K562 (cell line): ENCODE results near the gene CCDC71L. TPM values are rescaled to one million over a fixed set of nuclear protein-coding genes. Genes with fewer than 3 reads are reported as not detected.

Experiments used
- ARNT ChIP-seq, 2 experiments: fragments of 450-650 bp; IDR thresholded peaks; 2 replicates each; pipeline ENCODE4 v1.6.1; 2016; ENCODE audit warnings: mild to moderate bottlenecking in 1 of 2
- CBFA2T3 ChIP-seq: fragments of 450-650 bp; IDR thresholded peaks from 2 replicates; pipeline ENCODE4 v1.6.1; 2017
- CBFB ChIP-seq: sonication (generic); formaldehyde crosslinking; IDR thresholded peaks from 2 replicates; pipeline ENCODE4 v1.4.0; 2020; ENCODE audit warnings: mild to moderate bottlenecking, missing genetic modification reagents
- CHCHD3 ChIP-seq: fragments of 250-450 bp; sonication (Bioruptor Pico); IDR thresholded peaks from 2 replicates; pipeline ENCODE4 v2.1.2; 2022; ENCODE audit warnings: mild to moderate bottlenecking
- CREBBP ChIP-seq: IDR thresholded peaks from one replicate; pipeline ENCODE4 v1.6.1; 2012; ENCODE audit warnings: low read depth, mild to moderate bottlenecking, control low read depth, inconsistent platforms, low read length
- DNMT1 ChIP-seq: fragments of 450-650 bp; IDR thresholded peaks from 2 replicates; pipeline ENCODE4 v1.6.1; 2016; ENCODE audit warnings: antibody characterized with exemption, mild to moderate bottlenecking
- GABPB1 ChIP-seq: sonication (generic); formaldehyde crosslinking; IDR thresholded peaks from 2 replicates; pipeline ENCODE4 v1.8.0; 2022; ENCODE audit warnings: mild to moderate bottlenecking, missing genetic modification reagents
- HDAC3 ChIP-seq: fragments of 450-650 bp; IDR thresholded peaks from 2 replicates; pipeline ENCODE4 v1.6.1; 2018; ENCODE audit warnings: borderline replicate concordance, mild to moderate bottlenecking, moderate library complexity; ENCODE audit not compliant: partially characterized antibody
- KDM5B ChIP-seq: fragments of 200-600 bp; sonication (generic); IDR thresholded peaks from 2 replicates; pipeline ENCODE4 v1.6.1; 2012; ENCODE audit warnings: low read depth, mild to moderate bottlenecking, moderate library complexity, low read length, control low read depth, inconsistent platforms; ENCODE audit not compliant: insufficient replicate concordance
- MIER1 ChIP-seq: fragments of 450-650 bp; IDR thresholded peaks from 2 replicates; pipeline ENCODE4 v1.6.1; 2016; ENCODE audit warnings: antibody characterized with exemption, mild to moderate bottlenecking, low read depth
- STAT5A ChIP-seq: IDR thresholded peaks from 2 replicates; pipeline ENCODE4 v1.6.1; 2012; ENCODE audit warnings: low read length, inconsistent platforms, borderline replicate concordance
- TAF7 ChIP-seq: fragments of 450-650 bp; IDR thresholded peaks from 2 replicates; pipeline ENCODE4 v1.6.1; 2016; ENCODE audit warnings: missing genetic modification characterization, missing compliant biosample characterization
- TCFL5 ChIP-seq: fragments of 250-450 bp; sonication (Bioruptor Pico); conservative IDR thresholded peaks from 2 replicates; pipeline ENCODE4 v1.6.1; 2021; ENCODE audit warnings: mild to moderate bottlenecking, moderate library complexity, matching md5 sums
- TEAD1 ChIP-seq, 2 experiments: fragments of 450-650 bp in 1 of 2; sonication (generic) in 1 of 2; formaldehyde crosslinking; IDR thresholded peaks; 2 replicates each; pipeline versions ENCODE4 v1.4.0 to v1.8.0; 2020 to 2022; ENCODE audit warnings: mild to moderate bottlenecking in 2 of 2, missing genetic modification reagents in 1 of 2
- TEAD2 ChIP-seq: fragments of 450-650 bp; IDR thresholded peaks from 2 replicates; pipeline ENCODE4 v1.6.1; 2016; ENCODE audit warnings: missing genetic modification characterization, control low read depth, missing compliant biosample characterization
- TEAD4 ChIP-seq, 2 experiments: sonication (generic) in 1 of 2; formaldehyde crosslinking in 1 of 2; IDR thresholded peaks; 2 replicates each; pipeline versions ENCODE4 v1.6.1 to v1.8.0; 2012 to 2022; ENCODE audit warnings: borderline replicate concordance in 1 of 2, inconsistent platforms in 1 of 2, low read length in 1 of 2, mild to moderate bottlenecking in 1 of 2, missing genetic modification reagents in 1 of 2
- ZNF217 ChIP-seq: sonication (generic); formaldehyde crosslinking; IDR thresholded peaks from 2 replicates; pipeline ENCODE4 v1.8.0; 2022; ENCODE audit warnings: mild to moderate bottlenecking, missing genetic modification reagents
- ZNF232 ChIP-seq: sonication (generic); formaldehyde crosslinking; IDR thresholded peaks from 2 replicates; pipeline ENCODE4 v1.8.0; 2022; ENCODE audit warnings: mild to moderate bottlenecking, missing genetic modification reagents
- polyA plus RNA-seq, 8 experiments: library from polyadenylated mRNA; depleted of rRNA in 4 of 8; stranded (reverse) in 5 of 8; unstranded in 3 of 8; fragments of >200 nt; fragmentation: Nextera tagmentation in 2 of 8; fragmentation: Illumina TruSeq in 1 of 8; extraction: Ambion mirVana in 2 of 8; extraction: Trizol in 1 of 8; gene quantifications; 2 replicates each; pipeline versions ENCODE4 v1.2.1 to v1.2.3, GENCODE V29; 2011 to 2014; ENCODE audit warnings: inconsistent platforms in 1 of 8, missing spikeins in 1 of 8
- total RNA-seq, 7 experiments: library from RNA; depleted of rRNA in 6 of 7; stranded (reverse); fragments of >200 nt in 6 of 7; fragmentation: Illumina TruSeq in 2 of 7; extraction: Trizol in 2 of 7; gene quantifications; 2 replicates each; pipeline versions ENCODE4 v1.2.1 to v1.2.3, GENCODE V29; 2011 to 2021; ENCODE audit warnings: low replicate concordance in 1 of 7
- TF ChIP-seq, protein P1 (sequence below), 2 experiments: IDR thresholded peaks in 1 of 2; conservative IDR thresholded peaks in 1 of 2; 2 replicates each; pipeline ENCODE4 v1.6.1; 2016; ENCODE audit warnings: low read depth in 2 of 2, mild to moderate bottlenecking in 1 of 2, missing compliant biosample characterization in 1 of 2, missing genetic modification characterization in 1 of 2, moderate library complexity in 1 of 2
- TF ChIP-seq, protein P2 (sequence below): fragments of 250-450 bp; sonication (Bioruptor Pico); IDR thresholded peaks from 2 replicates; pipeline ENCODE4 v1.8.0; 2022; ENCODE audit warnings: moderate library complexity, mild to moderate bottlenecking, inconsistent platforms
- TF ChIP-seq, protein P3 (sequence below): fragments of 250-450 bp; sonication (Bioruptor Pico); IDR thresholded peaks from 2 replicates; pipeline ENCODE4 v1.4.0; 2020
- TF ChIP-seq, protein P4 (sequence below), 2 experiments: fragments of 150-350 bp in 1 of 2; IDR thresholded peaks; 2 replicates each; pipeline ENCODE4 v1.6.1; 2012 to 2016; ENCODE audit warnings: low read depth in 2 of 2, low read length in 2 of 2, mild to moderate bottlenecking in 1 of 2, moderate library complexity in 1 of 2

The CCDC71L gene
- total and polyA plus RNA-seq, 9 of the 15 experiments (the other 6 are each of a cell fraction or from before 2014, with no cell fraction given) = 5.7 to 108 (median 25.4) TPM

DNA sequence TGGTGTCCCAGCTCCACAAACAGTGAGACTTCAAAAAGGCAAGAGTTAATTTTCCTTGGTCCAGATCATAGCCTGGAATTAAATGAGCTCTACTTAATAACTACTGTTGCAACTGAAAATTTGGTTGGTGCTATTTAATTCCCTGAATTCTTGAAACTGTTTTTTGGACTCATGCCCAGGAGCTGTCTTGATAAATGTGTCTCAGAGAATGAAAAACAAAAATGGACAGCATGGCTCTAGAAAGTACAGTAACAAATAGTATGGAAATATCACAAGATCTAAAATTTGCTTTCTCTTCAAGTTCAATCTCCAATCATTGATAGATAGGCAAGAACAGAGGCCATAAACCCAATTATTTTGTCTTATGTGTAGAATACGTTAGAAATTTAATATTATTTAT is 42.5 kb downstream of the CCDC71L start (continued):
- TF ChIP-seq, protein P1, sequence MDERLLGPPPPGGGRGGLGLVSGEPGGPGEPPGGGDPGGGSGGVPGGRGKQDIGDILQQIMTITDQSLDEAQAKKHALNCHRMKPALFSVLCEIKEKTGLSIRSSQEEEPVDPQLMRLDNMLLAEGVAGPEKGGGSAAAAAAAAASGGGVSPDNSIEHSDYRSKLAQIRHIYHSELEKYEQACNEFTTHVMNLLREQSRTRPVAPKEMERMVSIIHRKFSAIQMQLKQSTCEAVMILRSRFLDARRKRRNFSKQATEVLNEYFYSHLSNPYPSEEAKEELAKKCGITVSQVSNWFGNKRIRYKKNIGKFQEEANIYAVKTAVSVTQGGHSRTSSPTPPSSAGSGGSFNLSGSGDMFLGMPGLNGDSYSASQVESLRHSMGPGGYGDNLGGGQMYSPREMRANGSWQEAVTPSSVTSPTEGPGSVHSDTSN (CRISPR knock-in tag; IDR thresholded peaks at IDR 0.05; ENCODE audit: low read depth) = no peak
- TF ChIP-seq, protein P1 (tag; conservative IDR thresholded peaks at IDR 0.05; ENCODE audit: low read depth) = peak; percentile 91
- TF ChIP-seq KDM5B (no peak), CBFB (no peak), CREBBP (no peak), GABPB1 (CRISPR knock-in tag) (no peak), ARNT (IDR thresholded peaks at IDR 0.05) (peak in 1 of 2 experiments; percentile 84; a peak in 2 of 4 replicates), TEAD1 (CRISPR knock-in tag; IDR thresholded peaks at IDR 0.05) (no peak), HDAC3 (peak; percentile 20), STAT5A (0 out of 2 replicates have a peak, but pooled peaks have one; percentile 7), TCFL5 (CRISPR knock-in tag) (no peak), CBFA2T3 (no peak), MIER1 (no peak), TEAD2 (tag) (0 out of 2 replicates have a peak, but pooled peaks have one; percentile 5), TAF7 (tag) (no peak), TEAD4 (IDR thresholded peaks at IDR 0.05; ENCODE audit: low read length) (peak; percentile 33; the same call in 1 of the 2 replicates), TEAD4 (CRISPR knock-in tag; IDR thresholded peaks at IDR 0.05; ENCODE audit: borderline replicate concordance) (no peak), CHCHD3 (CRISPR knock-in tag) (no peak), DNMT1 (no peak), ZNF217 (CRISPR knock-in tag) (no peak), ZNF232 (no peak)
- TF ChIP-seq, protein P2, sequence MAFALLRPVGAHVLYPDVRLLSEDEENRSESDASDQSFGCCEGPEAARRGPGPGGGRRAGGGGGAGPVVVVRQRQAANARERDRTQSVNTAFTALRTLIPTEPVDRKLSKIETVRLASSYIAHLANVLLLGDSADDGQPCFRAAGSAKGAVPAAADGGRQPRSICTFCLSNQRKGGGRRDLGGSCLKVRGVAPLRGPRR = no peak
- TF ChIP-seq, protein P3, sequence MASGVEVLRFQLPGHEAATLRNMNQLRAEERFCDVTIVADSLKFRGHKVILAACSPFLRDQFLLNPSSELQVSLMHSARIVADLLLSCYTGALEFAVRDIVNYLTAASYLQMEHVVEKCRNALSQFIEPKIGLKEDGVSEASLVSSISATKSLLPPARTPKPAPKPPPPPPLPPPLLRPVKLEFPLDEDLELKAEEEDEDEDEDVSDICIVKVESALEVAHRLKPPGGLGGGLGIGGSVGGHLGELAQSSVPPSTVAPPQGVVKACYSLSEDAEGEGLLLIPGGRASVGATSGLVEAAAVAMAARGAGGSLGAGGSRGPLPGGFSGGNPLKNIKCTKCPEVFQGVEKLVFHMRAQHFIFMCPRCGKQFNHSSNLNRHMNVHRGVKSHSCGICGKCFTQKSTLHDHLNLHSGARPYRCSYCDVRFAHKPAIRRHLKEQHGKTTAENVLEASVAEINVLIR (CRISPR knock-in tag) = no peak
- TF ChIP-seq, protein P4, sequence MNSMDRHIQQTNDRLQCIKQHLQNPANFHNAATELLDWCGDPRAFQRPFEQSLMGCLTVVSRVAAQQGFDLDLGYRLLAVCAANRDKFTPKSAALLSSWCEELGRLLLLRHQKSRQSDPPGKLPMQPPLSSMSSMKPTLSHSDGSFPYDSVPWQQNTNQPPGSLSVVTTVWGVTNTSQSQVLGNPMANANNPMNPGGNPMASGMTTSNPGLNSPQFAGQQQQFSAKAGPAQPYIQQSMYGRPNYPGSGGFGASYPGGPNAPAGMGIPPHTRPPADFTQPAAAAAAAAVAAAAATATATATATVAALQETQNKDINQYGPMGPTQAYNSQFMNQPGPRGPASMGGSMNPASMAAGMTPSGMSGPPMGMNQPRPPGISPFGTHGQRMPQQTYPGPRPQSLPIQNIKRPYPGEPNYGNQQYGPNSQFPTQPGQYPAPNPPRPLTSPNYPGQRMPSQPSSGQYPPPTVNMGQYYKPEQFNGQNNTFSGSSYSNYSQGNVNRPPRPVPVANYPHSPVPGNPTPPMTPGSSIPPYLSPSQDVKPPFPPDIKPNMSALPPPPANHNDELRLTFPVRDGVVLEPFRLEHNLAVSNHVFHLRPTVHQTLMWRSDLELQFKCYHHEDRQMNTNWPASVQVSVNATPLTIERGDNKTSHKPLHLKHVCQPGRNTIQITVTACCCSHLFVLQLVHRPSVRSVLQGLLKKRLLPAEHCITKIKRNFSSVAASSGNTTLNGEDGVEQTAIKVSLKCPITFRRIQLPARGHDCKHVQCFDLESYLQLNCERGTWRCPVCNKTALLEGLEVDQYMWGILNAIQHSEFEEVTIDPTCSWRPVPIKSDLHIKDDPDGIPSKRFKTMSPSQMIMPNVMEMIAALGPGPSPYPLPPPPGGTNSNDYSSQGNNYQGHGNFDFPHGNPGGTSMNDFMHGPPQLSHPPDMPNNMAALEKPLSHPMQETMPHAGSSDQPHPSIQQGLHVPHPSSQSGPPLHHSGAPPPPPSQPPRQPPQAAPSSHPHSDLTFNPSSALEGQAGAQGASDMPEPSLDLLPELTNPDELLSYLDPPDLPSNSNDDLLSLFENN (IDR thresholded peaks at IDR 0.05; ENCODE audit: low read depth in 2 of 2, low read length in 2 of 2) = no peak
